Astrocyte (in vitro differentiated cells and primary cell): ENCODE data around the gene RNLS. TPM values are rescaled to one million over a fixed set of nuclear protein-coding genes. Genes with fewer than 3 reads are reported as not detected.

Experiments used
- DNase-seq: peaks from one replicate; pipeline ENCODE4 v3.0.0-alpha.2; 2010; ENCODE audit warnings: low read depth
- FAIRE-seq: peaks from 2 replicates; lab custom pipeline; 2011; peaks lifted over from hg19 to GRCh38; lab: Jason Lieb, UNC
- H2AFZ ChIP-seq: 2 replicates; pipeline ENCODE4 v1.6.0; 2012; ENCODE audit warnings: low read depth, low read length, inconsistent platforms
- H3K27ac ChIP-seq: 2 replicates; pipeline ENCODE4 v1.5.1; 2011; ENCODE audit warnings: low read depth, low read length, inconsistent platforms
- H3K27me3 ChIP-seq: 2 replicates; pipeline ENCODE4 v1.6.0; 2011; ENCODE audit warnings: low read length, inconsistent platforms; ENCODE audit not compliant: insufficient read depth
- H3K36me3 ChIP-seq: 2 replicates; pipeline ENCODE4 v1.5.1; 2011; ENCODE audit warnings: low read length, inconsistent platforms; ENCODE audit not compliant: insufficient read depth
- H3K4me1 ChIP-seq: 2 replicates; pipeline ENCODE4 v1.5.1; 2011; ENCODE audit warnings: low read length, inconsistent platforms; ENCODE audit not compliant: insufficient read depth
- H3K4me2 ChIP-seq: 2 replicates; pipeline ENCODE4 v1.6.0; 2012; ENCODE audit warnings: low read length, inconsistent platforms
- H3K4me3 ChIP-seq: 2 replicates; pipeline ENCODE4 v1.5.1; 2011; ENCODE audit warnings: low read depth, mild to moderate bottlenecking, low read length, inconsistent platforms; ENCODE audit not compliant: insufficient read depth
- H3K79me2 ChIP-seq: 2 replicates; pipeline ENCODE4 v1.6.0; 2012; ENCODE audit warnings: mild to moderate bottlenecking, low read length, inconsistent platforms; ENCODE audit not compliant: insufficient read depth
- H3K9ac ChIP-seq: 2 replicates; pipeline ENCODE4 v1.6.0; 2012; ENCODE audit warnings: mild to moderate bottlenecking, low read length, inconsistent platforms
- H3K9me3 ChIP-seq: 2 replicates; pipeline ENCODE4 v1.5.1; 2012; ENCODE audit warnings: low read depth, mild to moderate bottlenecking, low read length, inconsistent platforms; ENCODE audit not compliant: insufficient read depth
- H4K20me1 ChIP-seq: 2 replicates; pipeline ENCODE4 v1.6.0; 2012; ENCODE audit warnings: low read length, inconsistent platforms; ENCODE audit not compliant: insufficient read depth
- H3K27ac Mint-ChIP-seq: one replicate; pipeline ENCODE4 v1.8.0; 2021; ENCODE audit warnings: mild to moderate bottlenecking, mixed read lengths; ENCODE audit not compliant: unreplicated experiment
- H3K27me3 Mint-ChIP-seq: one replicate; pipeline ENCODE4 v1.8.0; 2021; ENCODE audit warnings: low read depth, mixed read lengths; ENCODE audit not compliant: unreplicated experiment
- H3K36me3 Mint-ChIP-seq: one replicate; pipeline ENCODE4 v1.8.0; 2021; ENCODE audit warnings: low read depth, mixed read lengths; ENCODE audit not compliant: unreplicated experiment
- H3K4me1 Mint-ChIP-seq: one replicate; pipeline ENCODE4 v1.8.0; 2021; ENCODE audit warnings: low read depth, mixed read lengths; ENCODE audit not compliant: unreplicated experiment
- H3K4me3 Mint-ChIP-seq: one replicate; pipeline ENCODE4 v1.8.0; 2021; ENCODE audit warnings: mild to moderate bottlenecking, moderate library complexity, mixed read lengths; ENCODE audit not compliant: unreplicated experiment
- H3K9me3 Mint-ChIP-seq: one replicate; pipeline ENCODE4 v1.8.0; 2021; ENCODE audit warnings: mild to moderate bottlenecking, mixed read lengths; ENCODE audit not compliant: unreplicated experiment
- EZH2 ChIP-seq: IDR thresholded peaks from 2 replicates; pipeline ENCODE4 v1.6.1; 2012; ENCODE audit warnings: mild to moderate bottlenecking, low read length, inconsistent platforms; ENCODE audit not compliant: insufficient read depth
- total RNA-seq: library from RNA; stranded (reverse); gene quantifications from 2 replicates; pipeline ENCODE4 v1.2.1, GENCODE V29; 2021
- TF ChIP-seq, protein P1 (sequence below): IDR thresholded peaks from 2 replicates; pipeline ENCODE4 v1.5.1; 2011; ENCODE audit warnings: low read depth, mild to moderate bottlenecking, inconsistent platforms, low read length, moderate library complexity; ENCODE audit not compliant: insufficient read depth

The RNLS gene
- total RNA-seq, 1 donor from 2014 or later: 6.9 TPM

DNA sequence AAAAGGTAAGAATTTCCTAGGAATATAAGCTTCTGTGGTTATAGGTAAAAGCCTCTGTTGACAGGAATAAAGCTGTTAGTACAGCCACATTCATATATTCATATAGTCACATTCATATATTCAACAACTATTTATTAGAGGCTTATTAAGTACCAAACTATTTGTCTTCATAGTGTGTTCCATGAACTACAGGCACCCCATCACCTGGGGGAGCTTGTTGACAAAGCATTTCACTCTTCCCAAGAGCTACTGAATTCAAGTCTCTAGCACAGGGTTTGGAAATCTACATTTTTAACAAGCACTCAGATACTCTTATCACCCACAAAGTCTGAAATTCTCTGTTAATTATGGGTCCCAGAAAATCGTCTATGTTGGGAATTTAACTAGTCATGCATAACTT is 110.6 kb downstream of the RNLS start:
- Histone ChIP-seq H3K27ac (no peak overlapping the region), H3K79me2 (no peaks in the 10 kb centered on the region), H4K20me1 (no peaks in the 10 kb centered on the region), H3K9ac (no peak overlapping the region), H3K4me3 (no peak overlapping the region), H3K9me3 (no peaks in the 10 kb centered on the region), H3K4me1 (peaks cover 8% of the 10 kb centered on the region), H3K36me3 (no peaks in the 10 kb centered on the region), H3K4me2 (no peak overlapping the region), H2AFZ (no peak overlapping the region), H3K27me3 (no peaks in the 10 kb centered on the region)
- H3K27me3 Mint-ChIP-seq: no peaks in the 10 kb centered on the region
- H3K27ac Mint-ChIP-seq: no peak overlapping the region
- no peak overlapping the region for H3K4me3 Mint-ChIP-seq
- no peaks in the 10 kb centered on the region for H3K9me3 Mint-ChIP-seq
- H3K36me3 Mint-ChIP-seq: no peaks in the 10 kb centered on the region
- no peaks in the 10 kb centered on the region for H3K4me1 Mint-ChIP-seq
- DNase-seq: no peak
- TF ChIP-seq, protein P1, sequence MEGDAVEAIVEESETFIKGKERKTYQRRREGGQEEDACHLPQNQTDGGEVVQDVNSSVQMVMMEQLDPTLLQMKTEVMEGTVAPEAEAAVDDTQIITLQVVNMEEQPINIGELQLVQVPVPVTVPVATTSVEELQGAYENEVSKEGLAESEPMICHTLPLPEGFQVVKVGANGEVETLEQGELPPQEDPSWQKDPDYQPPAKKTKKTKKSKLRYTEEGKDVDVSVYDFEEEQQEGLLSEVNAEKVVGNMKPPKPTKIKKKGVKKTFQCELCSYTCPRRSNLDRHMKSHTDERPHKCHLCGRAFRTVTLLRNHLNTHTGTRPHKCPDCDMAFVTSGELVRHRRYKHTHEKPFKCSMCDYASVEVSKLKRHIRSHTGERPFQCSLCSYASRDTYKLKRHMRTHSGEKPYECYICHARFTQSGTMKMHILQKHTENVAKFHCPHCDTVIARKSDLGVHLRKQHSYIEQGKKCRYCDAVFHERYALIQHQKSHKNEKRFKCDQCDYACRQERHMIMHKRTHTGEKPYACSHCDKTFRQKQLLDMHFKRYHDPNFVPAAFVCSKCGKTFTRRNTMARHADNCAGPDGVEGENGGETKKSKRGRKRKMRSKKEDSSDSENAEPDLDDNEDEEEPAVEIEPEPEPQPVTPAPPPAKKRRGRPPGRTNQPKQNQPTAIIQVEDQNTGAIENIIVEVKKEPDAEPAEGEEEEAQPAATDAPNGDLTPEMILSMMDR: no peak
- no peak for TF ChIP-seq EZH2
- no peak for FAIRE-seq

DNA sequence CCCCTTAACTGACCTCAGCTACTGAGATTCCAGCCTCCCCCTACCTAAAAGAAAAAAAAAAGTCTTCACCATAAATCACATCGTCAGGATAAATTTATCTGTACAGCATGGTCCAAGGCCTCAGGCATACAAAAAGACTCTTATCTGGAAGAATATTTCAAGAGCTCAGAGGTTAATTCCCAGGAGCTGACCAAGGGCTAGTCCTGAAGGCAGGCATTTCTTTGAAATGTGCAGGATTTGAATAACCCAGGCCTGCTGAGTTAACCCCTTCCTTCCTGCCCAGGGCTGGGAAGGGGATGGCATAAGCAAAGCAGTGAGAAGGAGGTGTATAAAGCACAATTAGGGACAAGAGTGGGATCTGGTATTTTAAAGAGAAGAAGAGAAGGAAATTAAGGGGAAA is 111.2 kb downstream of the RNLS start:
- no peaks in the 10 kb centered on the region for H3K36me3 Mint-ChIP-seq

More for the DNA sequence above, 111.2 kb downstream of the RNLS start:
- Mint-ChIP-seq H3K9me3 (no peaks in the 10 kb centered on the region), H3K27ac (no peak overlapping the region), H3K4me1 (no peaks in the 10 kb centered on the region), H3K4me3 (no peak overlapping the region), H3K27me3 (no peaks in the 10 kb centered on the region)
- Histone ChIP-seq H3K9ac (no peak overlapping the region), H4K20me1 (no peaks in the 10 kb centered on the region), H3K79me2 (no peaks in the 10 kb centered on the region), H3K4me2 (no peak overlapping the region), H3K4me1 (peaks cover 8% of the 10 kb centered on the region), H3K36me3 (no peaks in the 10 kb centered on the region), H3K4me3 (no peak overlapping the region), H3K27ac (no peak overlapping the region), H3K9me3 (no peaks in the 10 kb centered on the region), H2AFZ (no peak overlapping the region), H3K27me3 (no peaks in the 10 kb centered on the region)
- no peak for DNase-seq
- TF ChIP-seq, protein P1: no peak
- TF ChIP-seq EZH2: no peak
- FAIRE-seq: no peak
